ENCODE results near the gene PCK1.

Gene PCK1

DNA sequence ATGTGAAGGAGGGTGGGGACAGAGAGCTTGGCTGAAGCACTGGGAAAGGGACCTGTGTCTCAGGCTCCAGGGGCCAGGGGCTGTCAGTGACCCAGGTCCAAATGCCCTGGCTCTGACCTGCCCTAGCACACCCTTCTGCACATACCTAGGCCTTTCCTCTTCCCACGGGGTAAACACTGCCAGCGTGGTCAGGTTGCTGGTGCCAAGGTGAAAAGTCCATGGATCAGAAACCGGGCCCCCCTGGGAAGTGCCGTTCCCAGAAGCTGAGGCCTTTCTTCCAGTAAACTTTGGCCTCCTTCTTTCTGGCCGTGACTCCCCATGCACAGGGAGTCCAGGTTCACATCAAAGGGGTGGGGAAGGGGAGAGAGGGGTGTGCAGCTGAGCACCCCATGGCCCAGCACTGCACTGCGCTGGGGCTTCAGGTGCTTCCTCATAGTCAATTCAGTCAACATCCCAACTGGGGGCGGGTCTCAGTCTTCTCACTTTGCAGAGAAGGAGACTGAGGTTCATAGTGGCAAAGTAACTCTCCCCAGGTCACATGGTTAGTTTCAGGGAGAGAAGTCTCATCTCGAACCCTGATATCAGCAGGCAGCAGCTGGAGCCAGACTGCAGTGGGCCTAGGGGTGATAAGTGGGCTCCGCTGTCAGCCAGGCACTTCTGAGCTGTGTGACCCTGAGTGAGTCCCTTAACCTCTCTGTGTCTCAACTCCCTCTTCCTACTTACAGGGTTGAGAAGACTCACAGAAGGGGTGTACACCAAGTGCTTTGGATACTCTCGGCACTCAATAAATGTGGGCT, 17.0 kb downstream of the PCK1 start:
- DNase-seq (ENCODE audit: low spot score), result no peak

DNA sequence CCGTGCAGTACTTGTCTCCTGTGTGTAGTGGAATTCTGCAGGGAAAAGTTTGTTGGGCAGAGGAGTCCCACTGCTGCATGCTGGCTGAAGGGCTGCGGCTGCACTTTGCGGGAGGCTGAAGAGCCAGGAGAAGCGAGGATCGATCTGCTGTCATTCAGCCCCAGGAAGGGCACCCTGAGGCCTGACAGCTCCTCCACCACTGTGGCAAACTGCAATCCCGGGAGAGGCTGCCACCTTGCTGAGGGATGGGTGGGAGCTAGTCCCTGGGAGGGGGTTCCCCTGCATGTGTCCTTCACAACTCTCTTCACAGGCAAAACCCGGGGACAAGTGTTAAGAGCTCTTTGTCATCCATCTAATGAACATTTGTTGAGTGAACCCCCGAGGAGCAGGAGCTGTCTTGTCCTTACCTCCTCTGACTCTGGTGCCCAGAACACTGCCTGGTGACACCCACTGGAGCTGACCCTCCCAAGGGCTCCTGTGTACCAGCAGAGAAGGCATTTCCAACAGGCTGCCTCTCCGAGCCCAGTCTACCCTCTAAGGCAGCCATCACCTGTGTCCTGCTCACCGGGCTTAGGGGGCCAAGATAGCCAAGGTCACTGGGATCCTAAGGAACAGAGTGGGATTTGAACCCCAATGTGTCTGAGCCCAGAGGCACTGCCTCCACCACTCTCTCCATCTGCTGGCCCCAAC, 17.7 kb downstream of the PCK1 start:
- no peak for DNase-seq (ENCODE audit: low spot score)

DNA sequence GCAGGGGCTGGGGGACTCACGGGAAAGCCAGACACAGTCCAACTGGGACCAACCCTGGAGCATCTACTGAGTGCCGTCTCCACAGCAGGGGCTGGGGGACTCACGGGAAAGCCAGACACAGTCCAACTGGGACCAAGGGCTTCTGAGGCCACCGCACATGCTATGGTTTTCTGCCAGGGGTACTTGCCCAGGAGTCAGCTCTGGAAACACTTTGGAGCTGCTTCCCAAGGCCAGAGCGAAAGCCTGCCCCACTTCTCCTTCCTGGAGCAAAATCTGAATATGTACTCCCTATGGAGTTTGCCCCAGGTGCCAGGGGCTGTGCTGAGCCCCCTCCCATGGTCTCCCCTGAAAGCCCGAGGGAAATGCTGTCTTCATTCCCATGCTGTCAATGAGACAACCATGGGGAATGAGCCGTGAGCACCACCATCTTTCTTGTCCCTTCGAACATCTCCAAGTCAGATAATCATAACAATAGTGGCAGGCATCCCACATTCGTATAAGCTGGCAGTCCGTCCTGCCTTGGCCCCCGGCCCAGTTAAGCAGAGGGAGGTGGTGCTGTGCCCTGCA, 18.5 kb downstream of the PCK1 start:
- DNase-seq (ENCODE audit: low spot score), result no peak

DNA sequence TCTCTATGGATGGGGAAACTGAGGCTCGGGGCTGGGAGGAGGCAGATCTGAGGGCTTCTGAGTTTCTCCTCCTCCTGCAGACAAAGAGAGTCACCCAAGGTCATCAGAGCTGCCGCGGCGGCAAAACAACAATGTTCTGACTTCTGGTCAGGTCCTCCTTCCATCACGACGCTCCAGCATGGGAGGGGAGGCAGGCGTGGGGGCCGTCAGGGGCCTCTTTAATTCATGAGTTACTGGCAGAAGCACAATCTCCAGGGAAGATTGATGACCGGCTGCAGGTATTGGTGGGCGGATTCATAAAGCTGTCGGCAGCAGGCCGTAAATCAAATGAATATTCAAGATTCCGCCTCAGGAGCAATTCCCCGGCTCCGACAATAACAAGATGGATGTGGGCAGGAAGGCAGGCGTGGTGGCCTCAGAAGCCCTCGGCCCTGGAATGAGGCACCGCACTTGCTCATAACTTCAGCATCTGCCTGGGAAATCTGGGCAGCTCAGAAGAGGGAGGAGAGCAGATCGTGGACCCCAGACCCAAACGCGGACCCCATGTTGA, 19.1 kb downstream of the PCK1 start:
- DNase-seq (ENCODE audit: low spot score), result no peak

DNA sequence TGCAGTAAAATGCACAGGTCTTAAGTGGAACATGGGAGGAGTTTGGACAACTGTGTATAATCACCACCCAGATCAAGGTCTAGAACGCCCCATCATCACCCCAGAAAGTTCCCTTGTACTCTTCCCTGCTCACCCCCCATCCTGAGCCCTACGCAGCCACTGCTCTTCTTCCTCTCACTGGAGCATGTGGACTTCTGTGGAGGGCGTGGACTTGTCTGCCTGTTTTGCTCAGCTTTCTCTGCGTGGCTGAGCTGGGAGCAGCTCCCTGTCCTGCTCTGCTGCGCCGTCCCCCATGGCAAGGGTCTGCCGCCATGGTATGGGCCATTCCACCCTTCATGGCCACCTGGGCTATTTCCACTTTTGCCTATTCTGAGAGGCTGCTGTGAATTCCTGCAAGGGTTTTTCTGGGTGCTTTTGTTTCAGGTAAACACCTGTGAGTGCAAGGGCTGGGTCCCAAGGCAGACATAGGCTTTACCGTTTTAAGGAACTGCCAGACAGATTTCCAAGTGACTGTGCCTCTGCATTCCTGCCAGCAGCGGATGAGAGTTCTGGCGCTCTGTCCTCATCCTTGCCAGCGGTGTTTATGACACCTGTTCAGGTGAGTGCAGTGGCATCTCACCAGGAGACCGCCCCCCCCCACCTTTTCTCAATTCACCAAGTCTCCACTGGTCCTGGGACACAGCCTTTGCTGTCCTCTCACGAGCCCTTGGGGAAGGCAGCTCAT, 19.7 kb downstream of the PCK1 start:
- DNase-seq (ENCODE audit: low spot score), result no peak

DNA sequence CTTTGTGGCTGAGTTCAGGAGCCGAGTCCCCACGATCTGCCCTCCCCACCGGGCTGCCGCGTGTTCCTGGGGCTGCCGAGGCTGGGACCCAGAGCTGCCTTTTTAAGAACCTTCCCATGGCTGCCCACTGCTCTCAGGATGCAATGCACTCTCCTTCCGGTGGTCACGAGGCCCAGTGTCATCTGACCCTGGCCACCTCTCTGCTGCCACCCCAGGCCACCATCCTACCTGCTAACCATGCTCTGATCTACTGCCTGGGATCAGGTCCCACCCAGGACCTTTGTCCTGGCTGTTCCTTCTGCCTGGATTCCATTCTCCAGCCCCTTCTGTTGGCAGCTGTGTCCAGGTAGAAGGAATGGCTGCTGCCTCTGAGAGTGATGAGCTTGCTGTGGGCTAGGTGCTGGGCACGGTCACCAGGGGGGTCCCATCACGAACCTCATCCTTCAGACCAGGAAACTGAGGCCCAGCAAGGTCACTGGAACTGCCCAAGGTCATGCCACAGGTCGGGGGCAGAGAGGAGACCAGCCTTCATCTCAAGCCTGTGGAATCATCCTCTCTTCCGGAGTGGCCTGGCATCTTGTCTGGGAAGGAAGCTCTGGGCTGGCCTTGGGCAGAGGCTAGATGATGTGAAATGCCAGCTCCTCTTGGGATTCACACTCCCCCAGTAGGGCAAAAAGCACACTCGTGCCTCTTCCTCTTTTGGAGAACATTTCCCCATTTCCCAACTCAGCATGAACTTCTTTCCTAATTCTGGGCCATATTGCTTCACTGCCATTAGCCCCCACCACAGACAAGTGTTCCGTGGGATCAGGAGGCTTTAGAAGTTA, 20.5 kb downstream of the PCK1 start:
- DNase-seq (ENCODE audit: low spot score), result no peak

DNA sequence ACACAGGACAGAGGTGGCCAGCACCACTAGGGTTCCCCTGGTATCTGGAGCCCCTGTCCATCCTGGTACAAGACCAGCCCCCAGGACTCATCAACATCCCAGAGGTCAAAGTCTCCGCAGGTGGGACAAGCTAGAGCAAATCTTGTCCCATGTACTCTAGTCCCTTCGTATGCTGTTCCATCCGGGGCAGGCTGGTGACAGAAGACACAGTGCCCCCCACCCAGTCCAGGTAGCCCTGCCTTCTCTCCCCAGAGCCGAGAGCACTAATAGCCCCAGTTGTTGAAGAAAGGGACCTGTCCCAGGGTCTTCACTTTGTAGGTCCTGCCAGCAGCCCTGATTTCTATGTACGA, 21.1 kb downstream of the PCK1 start:
- no peak for DNase-seq (ENCODE audit: low spot score)

DNA sequence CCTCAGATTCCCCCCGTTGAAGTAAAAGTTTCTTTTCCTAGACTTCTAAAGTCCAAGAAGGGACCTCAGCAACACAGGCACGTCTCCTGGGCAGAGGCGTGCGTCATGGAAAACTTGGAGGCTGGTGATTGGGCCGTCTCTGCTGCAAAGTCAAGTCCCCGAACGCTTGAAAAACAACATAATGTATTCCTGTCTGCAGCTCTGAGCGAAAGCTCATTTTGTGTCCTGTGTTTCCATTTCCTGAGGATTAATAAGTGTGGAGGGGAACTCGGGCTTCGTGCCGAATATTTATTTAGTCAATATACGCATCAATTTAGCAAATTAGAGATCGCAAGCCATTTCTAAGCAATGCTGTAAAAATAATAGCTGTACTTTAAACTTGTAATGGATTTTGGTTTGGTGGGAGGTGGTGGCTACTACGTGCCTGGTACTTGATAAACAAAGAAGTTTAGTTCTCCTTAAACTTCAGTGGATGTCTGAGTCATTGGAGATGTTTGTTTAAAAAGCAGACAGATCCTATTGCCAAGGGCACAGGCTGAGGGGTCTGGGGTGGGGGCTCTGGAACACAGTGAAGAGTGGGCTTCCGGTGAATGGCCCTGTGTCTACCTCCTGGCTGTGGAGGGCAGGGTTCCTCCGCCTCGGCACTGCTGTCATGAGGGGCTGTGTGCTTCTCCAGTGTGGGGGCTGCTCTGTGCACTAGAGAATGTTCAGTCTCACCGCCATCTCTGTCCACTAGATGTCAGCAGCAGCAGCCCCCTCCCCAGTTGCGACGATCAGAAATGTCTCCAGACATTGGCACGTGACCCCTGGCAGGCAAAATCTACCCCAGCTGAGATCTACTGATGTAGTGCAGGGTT, 21.8 kb downstream of the PCK1 start:
- DNase-seq (ENCODE audit: low spot score), result no peak

DNA sequence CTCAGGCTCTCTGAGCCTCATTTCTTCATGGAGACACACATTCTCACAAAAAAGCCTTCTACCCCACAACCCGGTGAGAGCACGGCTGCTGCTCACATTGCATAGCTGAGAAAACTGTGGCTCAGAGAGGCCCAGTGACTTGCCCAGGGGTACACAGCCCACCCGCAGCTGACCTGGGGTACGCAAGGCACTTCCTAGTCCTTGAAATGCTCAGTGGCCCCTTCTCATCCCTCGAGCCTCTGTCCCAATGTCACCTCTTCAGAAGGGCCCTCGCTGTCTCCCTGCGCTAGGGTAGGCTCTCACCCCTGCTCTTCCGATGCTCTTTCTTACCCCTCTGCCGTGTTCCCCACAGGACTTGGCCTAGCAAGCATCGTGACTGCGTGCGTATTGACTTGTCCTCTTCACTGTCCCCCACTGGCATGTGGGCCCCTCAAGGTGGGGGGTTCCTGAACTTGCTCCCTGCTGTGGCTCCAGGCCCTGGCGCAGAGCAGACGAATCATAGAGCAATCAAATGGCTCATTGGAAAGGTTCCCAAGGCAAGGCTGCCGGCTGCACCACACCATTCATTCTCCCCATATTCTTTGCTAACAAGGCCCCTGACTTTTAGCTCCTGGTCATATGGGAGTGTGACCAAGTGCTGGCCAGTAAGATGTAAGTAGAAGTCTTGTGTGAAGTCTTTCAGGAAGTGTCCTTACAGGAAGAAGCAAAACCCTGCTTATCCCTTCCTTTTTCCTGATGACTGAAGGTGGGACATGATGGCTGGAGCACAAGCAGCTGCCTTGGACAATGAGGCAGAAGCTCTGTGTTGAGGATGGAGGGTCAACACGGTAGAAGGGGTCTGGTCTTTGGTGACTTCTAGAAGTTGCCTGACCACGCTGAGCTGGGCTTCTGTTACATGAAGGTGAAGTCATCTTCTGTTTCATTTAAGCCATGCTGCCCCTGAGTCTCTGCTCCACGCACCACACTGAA, 22.7 kb downstream of the PCK1 start:
- DNase-seq (ENCODE audit: low spot score), result no peak

DNA sequence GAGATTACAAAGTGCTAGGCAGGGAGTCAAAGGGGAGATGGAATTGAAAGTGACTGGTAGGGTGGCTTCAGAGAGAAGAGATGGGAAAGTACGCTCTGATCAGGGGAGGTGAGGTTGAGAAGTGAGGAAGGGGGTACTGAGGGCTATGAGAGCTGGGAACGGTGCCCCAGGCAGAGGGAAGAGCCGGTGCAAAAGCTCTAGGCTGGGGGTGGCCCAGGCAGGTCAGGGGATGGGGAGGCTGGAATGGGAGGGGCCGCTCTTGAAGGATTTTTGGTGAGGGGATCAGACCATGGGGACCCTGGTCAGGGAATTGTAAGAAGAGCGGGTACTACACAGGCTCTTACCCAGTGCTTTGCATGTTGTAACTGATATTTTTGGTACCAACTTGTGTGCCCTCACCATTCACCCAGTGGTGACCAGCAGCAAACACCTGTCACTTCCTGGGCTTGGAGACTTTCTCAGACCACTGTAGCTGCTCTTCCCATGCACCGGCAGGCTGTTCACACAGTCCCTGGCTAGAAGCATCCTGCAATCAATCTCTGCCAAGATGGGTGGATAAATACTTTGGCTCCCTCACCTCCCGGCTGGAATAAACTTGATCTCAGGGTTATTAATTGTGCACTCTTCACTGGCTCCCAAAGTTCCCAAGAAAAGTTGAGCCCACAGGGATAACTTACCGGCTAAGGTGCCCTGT, 24.0 kb downstream of the PCK1 start:
- DNase-seq (ENCODE audit: low spot score), result no peak

DNA sequence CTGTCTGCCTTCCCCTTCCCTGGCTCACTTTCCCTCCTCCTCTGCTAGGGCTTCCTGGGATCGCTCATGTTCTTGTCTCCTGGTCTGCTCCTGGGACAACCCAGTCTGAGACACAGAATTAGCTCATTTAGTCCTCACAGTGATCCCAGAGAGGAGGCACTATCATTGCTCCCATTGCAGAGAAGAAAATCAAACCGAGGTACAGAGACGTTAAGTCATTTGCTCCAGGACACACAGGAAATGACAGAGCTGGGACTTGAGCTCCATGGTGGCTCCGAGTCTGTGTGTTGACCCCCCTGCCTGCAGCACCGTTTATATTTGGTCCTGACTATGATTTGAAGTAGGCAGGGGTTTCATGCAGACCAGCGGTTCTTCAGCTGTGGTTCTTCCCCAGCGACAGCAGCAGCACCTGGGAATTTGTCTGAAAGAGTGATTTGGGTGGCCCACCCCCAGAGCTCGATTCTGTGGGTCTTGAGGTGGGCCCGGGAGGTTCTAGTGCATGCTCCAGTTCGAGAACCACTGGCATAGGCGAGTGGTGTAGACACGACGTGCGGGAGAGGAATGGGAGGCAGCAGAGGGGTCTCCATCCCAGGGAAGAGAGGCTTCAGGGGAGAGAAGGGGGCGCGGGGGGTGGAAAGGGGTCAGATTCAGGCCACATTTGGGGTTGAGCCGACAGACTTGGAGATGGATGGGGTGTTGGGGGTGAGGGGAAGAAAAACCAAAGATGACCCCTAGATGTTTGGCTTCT, 24.7 kb downstream of the PCK1 start:
- no peak for DNase-seq (ENCODE audit: low spot score)

DNA sequence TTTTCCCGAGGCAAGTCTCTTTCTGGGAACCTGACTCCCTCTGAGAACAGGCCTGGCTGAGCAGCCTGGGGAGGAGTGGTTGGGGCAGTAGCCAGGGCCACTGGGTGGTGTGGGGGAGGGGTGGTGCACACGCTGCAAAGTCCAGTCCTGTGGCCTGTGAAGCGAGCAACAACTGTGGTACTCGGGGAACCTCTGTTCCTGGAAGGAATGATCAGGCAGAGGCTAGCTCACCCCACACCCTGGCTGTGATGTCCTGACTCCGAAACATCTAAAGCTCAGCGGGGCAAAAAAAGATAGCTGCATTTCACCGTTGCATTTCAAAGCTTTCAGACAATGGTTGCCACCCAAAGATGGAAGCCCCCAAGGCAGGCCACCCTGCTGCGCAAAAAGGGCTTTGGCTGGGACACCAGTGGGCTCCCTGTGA, 25.5 kb downstream of the PCK1 start:
- no peak for DNase-seq (ENCODE audit: low spot score)

DNA sequence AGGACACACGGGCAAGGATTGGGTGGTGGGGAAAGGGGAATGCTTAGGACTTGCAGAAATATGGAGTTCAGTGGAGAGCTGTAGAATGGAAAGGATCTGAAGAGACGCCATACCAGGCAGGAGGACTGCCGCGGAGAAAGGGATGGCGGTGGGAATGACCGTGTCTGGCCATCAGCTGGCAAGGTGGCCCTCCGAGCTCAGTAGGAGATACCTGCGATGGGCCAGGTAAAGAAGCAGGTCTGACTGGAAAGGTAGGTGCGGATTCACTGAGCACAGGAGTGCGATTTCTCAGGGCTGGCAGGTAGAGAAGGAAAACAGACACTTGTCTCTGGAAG, 26.0 kb downstream of the PCK1 start:
- no peak for DNase-seq (ENCODE audit: low spot score)

DNA sequence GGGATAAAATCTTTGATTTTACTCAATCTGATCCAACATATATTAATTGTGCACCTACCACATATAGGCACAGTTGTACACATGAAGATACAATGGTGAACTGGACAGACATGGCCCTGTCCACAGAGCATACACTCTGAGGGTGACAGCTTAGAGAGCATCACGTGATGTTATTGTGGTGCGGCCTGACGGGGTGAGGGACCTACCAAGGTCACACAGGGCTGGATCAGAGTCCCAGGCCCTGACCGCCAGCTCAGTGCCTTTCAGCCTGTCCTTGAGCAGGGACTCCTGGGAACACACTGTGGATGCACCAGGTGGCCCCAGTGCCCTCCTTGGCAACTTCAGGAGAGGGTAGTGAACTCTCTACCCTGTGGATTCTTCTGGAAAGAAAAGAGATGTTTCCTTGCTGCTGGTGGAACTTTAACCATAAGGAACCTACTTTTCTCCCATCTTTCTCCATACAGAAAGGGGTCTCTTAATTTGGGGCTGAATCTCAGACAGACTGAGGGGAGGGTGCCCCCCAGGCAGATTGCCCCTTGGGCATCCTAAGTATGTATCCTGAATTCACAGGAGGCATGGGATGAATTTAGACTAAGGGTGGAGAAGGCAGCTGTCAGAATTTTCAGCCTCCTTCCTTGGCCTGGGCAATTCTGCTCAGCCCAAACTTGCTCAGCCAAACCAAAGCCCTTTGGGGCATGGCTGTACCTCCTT, 26.5 kb downstream of the PCK1 start:
- DNase-seq (ENCODE audit: low spot score), result no peak

DNA sequence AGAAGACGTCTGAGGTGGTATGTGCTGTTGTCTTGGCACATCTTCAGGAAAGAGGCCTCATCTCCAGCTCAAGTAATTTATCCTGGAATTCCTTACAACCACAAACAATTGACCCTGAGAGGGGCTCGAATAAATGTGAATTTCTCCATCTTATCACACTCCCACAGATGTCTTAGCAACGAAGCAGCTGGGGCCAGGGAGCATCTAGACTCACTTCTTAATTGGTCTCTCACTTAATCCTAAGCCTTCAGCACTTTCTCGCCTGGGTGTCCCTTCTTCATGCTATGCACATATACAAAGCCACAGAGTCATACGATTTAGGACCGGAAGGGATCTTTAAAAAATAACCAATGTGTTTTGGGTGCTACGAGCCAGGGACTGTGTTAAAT, 27.1 kb downstream of the PCK1 start:
- no peak for DNase-seq (ENCODE audit: low spot score)

DNA sequence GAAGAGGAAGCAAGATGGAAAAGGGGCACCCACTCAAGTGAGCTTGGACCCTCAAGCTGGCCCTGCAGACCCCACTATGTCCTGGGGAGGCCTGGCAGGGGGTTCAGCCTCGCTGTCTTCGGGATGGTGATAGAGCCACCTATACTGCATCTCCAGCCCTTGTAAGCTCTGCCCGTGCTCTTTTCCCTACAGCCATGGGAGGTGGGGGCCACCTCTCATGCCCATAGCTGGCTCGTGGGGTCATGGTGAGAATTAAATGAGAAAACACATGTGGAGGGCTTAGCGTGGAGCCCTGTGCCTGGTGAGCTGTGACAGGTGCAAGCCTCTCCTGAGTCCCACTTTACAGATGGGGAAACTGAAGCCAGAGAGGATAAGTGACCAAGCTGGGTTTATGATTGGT, 27.7 kb downstream of the PCK1 start:
- no peak for DNase-seq (ENCODE audit: low spot score)

DNA sequence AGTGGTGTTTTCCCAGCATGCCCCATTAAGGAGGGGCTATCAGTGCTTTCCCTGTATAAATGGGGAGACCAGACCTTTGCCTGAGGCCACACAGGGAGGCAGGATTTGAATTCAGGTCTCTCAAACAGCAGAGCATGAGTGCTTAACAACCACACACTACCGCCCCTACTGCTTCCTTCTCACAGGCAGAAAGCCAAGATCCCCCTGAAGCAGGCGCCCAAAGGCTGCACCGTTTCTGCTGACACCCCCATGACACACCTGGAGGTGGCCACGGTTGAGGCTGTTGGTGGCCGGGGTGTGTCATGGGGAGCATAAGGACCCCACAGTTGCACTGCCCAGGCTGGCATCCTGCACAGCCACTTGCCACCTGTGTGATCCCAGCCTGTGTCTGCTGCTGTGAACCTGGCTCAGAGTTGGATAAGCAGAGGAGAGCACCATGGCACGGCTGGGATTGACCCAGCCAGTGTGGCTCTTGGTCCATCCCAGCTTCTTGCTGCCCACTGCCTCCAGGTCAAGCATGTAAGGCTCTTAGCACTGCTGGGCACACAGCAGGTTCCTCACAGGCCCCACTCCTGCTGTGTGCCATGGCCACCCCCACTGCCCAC, 28.3 kb downstream of the PCK1 start:
- no peak for DNase-seq (ENCODE audit: low spot score)
